CD4-positive, CD25-positive, alpha-beta regulatory T cell (primary cell): ENCODE data around the gene PRKAG1. TPM values are rescaled to one million over a fixed set of nuclear protein-coding genes. Genes with fewer than 3 reads are reported as not detected.
A peak's percentile ranks its signal among the peaks of the same experiment; 100 is the strongest.

Experiments used
- ATAC-seq, 2 donors: fragments of 150-1000 bp; cut with Tn5 transposase; one replicate each; pipeline ENCODE4 v1.10.0; 2021; ENCODE audit warnings: low read depth in 2 of 2, moderate number of reproducible peaks in 2 of 2, moderate library complexity in 1 of 2
- DNase-seq, 3 donors: peaks; one replicate each; pipeline versions ENCODE4 v3.0.0 to v3.0.0-alpha.2; 2012 to 2022; ENCODE audit warnings: mixed read lengths in 1 of 3
- H3K27ac ChIP-seq: one replicate; pipeline ENCODE4 v1.7.0; 2013; ENCODE audit warnings: mild to moderate bottlenecking, low read length; ENCODE audit not compliant: insufficient read depth, poor library complexity, severe bottlenecking
- H3K27me3 ChIP-seq: one replicate; pipeline ENCODE4 v1.7.0; 2013; ENCODE audit warnings: low read length; ENCODE audit not compliant: control insufficient read depth, insufficient read depth
- H3K36me3 ChIP-seq: one replicate; pipeline ENCODE4 v1.7.0; 2013; ENCODE audit warnings: mild to moderate bottlenecking, low read length, moderate library complexity; ENCODE audit not compliant: control insufficient read depth, insufficient read depth
- H3K4me1 ChIP-seq: 2 replicates; pipeline ENCODE4 v1.7.0; 2013; ENCODE audit warnings: mild to moderate bottlenecking, low read length; ENCODE audit not compliant: insufficient read depth, control insufficient read depth, poor library complexity, severe bottlenecking
- H3K4me3 ChIP-seq: one replicate; pipeline ENCODE4 v1.7.0; 2013; ENCODE audit warnings: low read depth, mild to moderate bottlenecking, low read length, moderate library complexity
- H3K9me3 ChIP-seq, 2 experiments: 1 replicate in 1 of 2; 2 replicates in 1 of 2; pipeline ENCODE4 v1.7.0; 2013; ENCODE audit warnings: low read length in 2 of 2, mild to moderate bottlenecking in 1 of 2, moderate library complexity in 1 of 2; ENCODE audit not compliant: control insufficient read depth in 2 of 2
- H3K27ac Mint-ChIP-seq, 3 donors: one replicate each; pipeline ENCODE4 v1.8.0; 2020 to 2022; ENCODE audit warnings: mild to moderate bottlenecking in 3 of 3, mixed read lengths in 3 of 3, moderate library complexity in 2 of 3
- H3K27me3 Mint-ChIP-seq: one replicate; pipeline ENCODE4 v1.8.0; 2022; ENCODE audit warnings: mild to moderate bottlenecking, mixed read lengths
- H3K36me3 Mint-ChIP-seq: one replicate; pipeline ENCODE4 v1.8.0; 2020; ENCODE audit warnings: mixed read lengths
- H3K4me1 Mint-ChIP-seq, 4 donors: one replicate each; pipeline ENCODE4 v1.8.0; 2020 to 2022; ENCODE audit warnings: mixed read lengths in 4 of 4, mild to moderate bottlenecking in 1 of 4
- H3K4me3 Mint-ChIP-seq, 4 donors: one replicate each; pipeline ENCODE4 v1.8.0; 2020 to 2022; ENCODE audit warnings: mild to moderate bottlenecking in 4 of 4, mixed read lengths in 4 of 4, moderate library complexity in 3 of 4
- H3K9me3 Mint-ChIP-seq, 7 donors: one replicate each; pipeline ENCODE4 v1.8.0; 2020 to 2022; ENCODE audit warnings: mixed read lengths in 7 of 7, mild to moderate bottlenecking in 3 of 7, moderate library complexity in 2 of 7
- polyA plus RNA-seq, 4 donors: library from polyadenylated mRNA; unstranded; fragments of 300-500 nt; fragmentation: Illumina TruSeq; gene quantifications; one replicate each; pipeline ENCODE4 v1.2.3, GENCODE V29; 2021
- total RNA-seq: library from RNA; stranded (reverse); gene quantifications from one replicate; pipeline ENCODE4 v1.2.3, GENCODE V29; 2022

The PRKAG1 gene
- total and polyA plus RNA-seq, 5 donors from 2014 or later = 51.3 to 83.8 (median 64.0) TPM

- H3K36me3 ChIP-seq = peaks cover 55% of the 10 kb centered on the region
- no peaks in the 10 kb centered on the region for H3K27me3 ChIP-seq
- H3K27me3 Mint-ChIP-seq = no peaks in the 10 kb centered on the region
- H3K4me1 ChIP-seq = no peaks in the 10 kb centered on the region
- no peaks in the 10 kb centered on the region for H3K9me3 ChIP-seq
- peaks cover 19% of the 10 kb centered on the region for H3K36me3 Mint-ChIP-seq
- no peaks in the 10 kb centered on the region for H3K9me3 Mint-ChIP-seq
- no peak overlapping the region for H3K4me3 Mint-ChIP-seq
- DNase-seq (no peak), ATAC-seq (no peak)
- peaks cover 0 to 11% (median 7%) of the 10 kb centered on the region in 4 donors for H3K4me1 Mint-ChIP-seq
- H3K27ac ChIP-seq = no peak overlapping the region
- H3K4me3 ChIP-seq = no peak overlapping the region
- H3K27ac Mint-ChIP-seq = no peak overlapping the region
These were observed 14.3 kb upstream of the PRKAG1 start for GRCh38 chr12:49032679-49033447.

DNA sequence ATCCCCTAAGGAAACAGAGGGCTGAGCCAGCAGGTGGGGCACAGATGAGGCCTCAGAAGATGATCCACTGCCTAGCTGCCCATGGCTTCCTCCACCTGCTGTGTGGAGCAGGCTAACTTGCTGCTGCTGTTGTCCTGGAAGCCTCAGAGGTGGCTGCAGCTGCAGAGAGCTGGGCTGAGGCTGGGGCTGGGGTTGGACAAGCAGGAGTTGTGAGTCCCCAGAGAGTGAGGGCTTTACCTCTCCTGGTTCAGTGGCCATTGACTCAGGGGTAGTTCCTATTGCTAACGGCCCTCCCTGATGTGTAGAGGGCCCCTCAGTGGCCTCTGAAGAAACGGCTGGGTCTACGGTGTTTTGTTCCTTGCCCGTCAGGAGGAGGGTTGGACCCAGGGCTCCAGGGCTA, 13.7 kb upstream of the PRKAG1 start:
- H3K36me3 Mint-ChIP-seq = peaks cover 22% of the 10 kb centered on the region
- no peak overlapping the region for H3K27ac Mint-ChIP-seq
- Histone ChIP-seq H3K36me3 (peaks cover 56% of the 10 kb centered on the region), H3K4me1 (no peaks in the 10 kb centered on the region), H3K4me3 (no peak overlapping the region), H3K27me3 (no peaks in the 10 kb centered on the region), H3K27ac (no peak overlapping the region), H3K9me3 (no peaks in the 10 kb centered on the region)
- H3K27me3 Mint-ChIP-seq = no peaks in the 10 kb centered on the region
- no peak overlapping the region for H3K4me3 Mint-ChIP-seq
- no peaks in the 10 kb centered on the region for H3K9me3 Mint-ChIP-seq
- ATAC-seq (no peak), DNase-seq (no peak)
- H3K4me1 Mint-ChIP-seq = peaks cover 0 to 13% (median 8%) of the 10 kb centered on the region in 4 donors

DNA sequence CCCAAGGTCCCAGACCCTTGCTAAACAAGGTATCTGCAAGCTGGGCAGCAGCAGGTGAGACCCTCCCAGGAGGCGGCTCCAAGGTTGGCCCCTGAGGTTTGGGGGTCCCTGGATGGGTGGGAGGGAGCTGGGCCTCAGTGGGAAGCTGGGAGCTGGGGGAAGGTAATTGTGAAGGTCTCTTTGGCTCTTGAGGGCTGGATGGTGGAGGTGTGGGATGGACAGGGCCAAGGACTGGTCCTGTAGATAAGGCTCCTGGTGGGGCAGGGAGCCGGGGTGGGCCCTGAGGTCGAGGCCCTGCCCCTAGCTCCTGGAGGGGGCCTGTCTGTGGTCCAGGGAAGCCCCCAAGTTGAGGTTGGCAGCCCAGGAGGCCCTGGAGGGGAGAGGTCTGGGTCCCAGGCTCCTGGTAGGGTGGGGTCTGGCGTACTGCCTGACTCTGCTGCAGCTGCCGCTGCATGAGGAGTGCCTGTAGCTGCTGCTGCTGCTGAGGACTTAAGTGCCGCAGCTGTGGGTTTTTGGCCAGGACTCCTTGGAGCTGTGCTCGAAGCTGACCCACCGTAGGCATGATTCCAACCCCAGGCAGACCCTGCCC, 13.1 kb upstream of the PRKAG1 start:
- H3K9me3 Mint-ChIP-seq = no peaks in the 10 kb centered on the region

GRCh38 chr12:49030714-49031572, 12.4 kb upstream of the PRKAG1 start:
- H3K4me1 Mint-ChIP-seq = peaks cover 0 to 13% (median 7%) of the 10 kb centered on the region in 4 donors
- DNase-seq (no peak), ATAC-seq (no peak)
- H3K27ac Mint-ChIP-seq = peak overlapping the region in 1 of 3 donors; percentile 25
- no peaks in the 10 kb centered on the region for H3K4me1 ChIP-seq
- peaks cover 20% of the 10 kb centered on the region for H3K36me3 Mint-ChIP-seq
- no peaks in the 10 kb centered on the region for H3K9me3 Mint-ChIP-seq
- no peaks in the 10 kb centered on the region for H3K9me3 ChIP-seq
- H3K27me3 ChIP-seq = no peaks in the 10 kb centered on the region
- peaks cover 64% of the 10 kb centered on the region for H3K36me3 ChIP-seq
- H3K4me3 Mint-ChIP-seq = no peak overlapping the region
- H3K4me3 ChIP-seq = no peak overlapping the region
- no peak overlapping the region for H3K27ac ChIP-seq
- H3K27me3 Mint-ChIP-seq = no peaks in the 10 kb centered on the region

More for the DNA sequence above, 13.1 kb upstream of the PRKAG1 start:
- Mint-ChIP-seq H3K36me3 (peaks cover 19% of the 10 kb centered on the region), H3K4me1 (peaks cover 0 to 13% (median 7%) of the 10 kb centered on the region in 4 donors), H3K4me3 (no peak overlapping the region), H3K27ac (peak overlapping the region in 1 of 3 donors; percentile 60), H3K27me3 (no peaks in the 10 kb centered on the region)
- peaks cover 56% of the 10 kb centered on the region for H3K36me3 ChIP-seq
- no peak for ATAC-seq
- H3K9me3 ChIP-seq = no peaks in the 10 kb centered on the region
- H3K27me3 ChIP-seq = no peaks in the 10 kb centered on the region
- H3K27ac ChIP-seq = no peak overlapping the region
- H3K4me1 ChIP-seq = no peaks in the 10 kb centered on the region
- H3K4me3 ChIP-seq = no peak overlapping the region
- no peak for DNase-seq

- H3K27ac ChIP-seq = no peak overlapping the region
- H3K27me3 ChIP-seq = no peaks in the 10 kb centered on the region
- no peaks in the 10 kb centered on the region for H3K9me3 ChIP-seq
- peaks cover 21% of the 10 kb centered on the region for H3K36me3 Mint-ChIP-seq
- ATAC-seq (no peak), DNase-seq (no peak)
- no peaks in the 10 kb centered on the region for H3K9me3 Mint-ChIP-seq
- H3K4me1 Mint-ChIP-seq = peaks cover 0 to 13% (median 7%) of the 10 kb centered on the region in 4 donors
- no peaks in the 10 kb centered on the region for H3K4me1 ChIP-seq
- H3K36me3 ChIP-seq = peaks cover 70% of the 10 kb centered on the region
- H3K27me3 Mint-ChIP-seq = no peaks in the 10 kb centered on the region
- no peak overlapping the region for H3K4me3 ChIP-seq
- no peak overlapping the region for H3K4me3 Mint-ChIP-seq
- H3K27ac Mint-ChIP-seq = peak overlapping the region in 2 of 3 donors; percentile 32 to 45
These were observed 11.5 kb upstream of the PRKAG1 start for GRCh38 chr12:49030119-49030518.

DNA sequence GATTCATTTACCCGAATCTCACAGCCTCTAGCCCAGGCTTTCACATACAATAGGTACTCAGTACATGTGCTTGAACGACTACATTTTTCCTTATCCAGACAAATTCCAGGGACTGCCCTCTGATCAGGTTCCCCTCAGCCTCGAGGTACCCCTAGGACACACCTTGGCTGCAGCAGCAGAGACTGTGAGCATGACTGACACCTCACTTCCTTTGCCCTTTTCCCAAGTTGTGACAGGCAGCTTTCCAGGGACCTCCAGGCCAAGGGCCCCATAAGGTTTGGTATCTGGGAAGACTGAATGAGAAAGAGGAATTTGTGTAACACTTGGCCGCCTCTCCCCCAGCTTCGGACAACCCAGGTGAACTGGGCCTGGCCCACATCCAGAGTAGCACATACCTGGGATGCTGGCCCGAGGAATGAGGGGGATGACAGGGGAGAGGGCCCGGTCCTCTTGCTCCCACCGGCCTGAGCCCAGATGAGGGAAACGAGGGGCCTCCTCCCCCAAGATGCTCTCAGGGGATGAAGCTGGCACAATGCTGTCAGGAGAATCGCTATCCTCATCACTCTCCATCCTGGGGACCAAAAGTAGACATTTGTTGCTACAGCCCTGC, 10.2 kb upstream of the PRKAG1 start:
- ATAC-seq = no peak
- no peak for DNase-seq
- H3K36me3 ChIP-seq = peaks cover 69% of the 10 kb centered on the region
- peaks cover 0 to 13% (median 7%) of the 10 kb centered on the region in 4 donors for H3K4me1 Mint-ChIP-seq
- H3K4me3 ChIP-seq = no peak overlapping the region
- no peaks in the 10 kb centered on the region for H3K27me3 Mint-ChIP-seq
- H3K4me3 Mint-ChIP-seq = no peak overlapping the region
- H3K9me3 Mint-ChIP-seq = no peaks in the 10 kb centered on the region
- no peaks in the 10 kb centered on the region for H3K4me1 ChIP-seq
- H3K27ac Mint-ChIP-seq = no peak overlapping the region
- H3K27ac ChIP-seq = no peak overlapping the region
- H3K27me3 ChIP-seq = no peaks in the 10 kb centered on the region
- H3K36me3 Mint-ChIP-seq = peaks cover 22% of the 10 kb centered on the region
- no peaks in the 10 kb centered on the region for H3K9me3 ChIP-seq

DNA sequence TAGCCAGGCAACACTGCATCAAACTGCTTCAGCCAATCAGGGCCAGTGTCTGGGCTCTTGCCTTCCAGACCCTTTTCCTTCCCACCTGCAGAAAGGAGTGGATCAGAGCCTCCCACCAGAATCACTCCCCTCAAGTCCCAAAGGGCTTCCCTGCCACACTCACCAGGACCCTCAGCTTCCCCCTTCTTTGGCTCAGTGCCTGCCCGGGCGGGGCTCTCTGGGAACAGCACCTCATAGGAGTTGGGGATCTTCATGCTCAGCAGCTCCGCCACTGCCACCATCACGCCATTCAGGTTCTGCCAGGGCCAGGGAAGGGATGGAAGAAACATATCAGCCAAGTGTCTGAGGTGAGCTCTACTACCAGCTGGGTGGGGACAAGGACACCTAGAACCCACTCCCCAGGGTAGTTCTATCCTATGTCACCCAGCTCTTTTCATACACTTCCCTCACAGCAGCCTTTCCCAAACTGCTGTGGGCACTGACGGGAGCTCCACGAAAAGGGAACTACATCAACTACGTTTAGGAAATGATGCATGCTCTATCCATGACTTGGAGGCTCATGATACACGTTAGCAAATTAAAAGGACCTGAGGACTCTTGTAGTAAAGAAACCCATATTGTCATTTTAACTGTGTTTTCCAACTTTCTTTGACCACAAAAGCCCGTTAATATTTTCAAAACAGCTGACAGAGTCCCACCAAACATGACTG, 9.4 kb upstream of the PRKAG1 start:
- Histone ChIP-seq H3K4me3 (no peak overlapping the region), H3K36me3 (peaks cover 68% of the 10 kb centered on the region), H3K27ac (no peak overlapping the region), H3K27me3 (no peaks in the 10 kb centered on the region), H3K4me1 (no peaks in the 10 kb centered on the region), H3K9me3 (no peaks in the 10 kb centered on the region)
- Mint-ChIP-seq H3K4me1 (peaks cover 0 to 13% (median 7%) of the 10 kb centered on the region in 4 donors), H3K27me3 (no peaks in the 10 kb centered on the region), H3K9me3 (no peaks in the 10 kb centered on the region), H3K27ac (peak overlapping the region in 2 of 3 donors; percentile 9 to 49), H3K4me3 (no peak overlapping the region), H3K36me3 (peaks cover 26% of the 10 kb centered on the region)
- no peak for ATAC-seq
- no peak for DNase-seq
